Smooth muscle cell of the coronary artery (primary cell): ENCODE results near the gene WDR86. TPM values are rescaled to one million over a fixed set of nuclear protein-coding genes. Genes with fewer than 3 reads are reported as not detected.

ENCODE experiments used
- total RNA-seq: library from RNA; depleted of rRNA; stranded (reverse); fragments of >200 nt; gene quantifications from 2 replicates; pipeline ENCODE4 v1.2.3, GENCODE V29; 2014; ENCODE audit warnings: low replicate concordance

The WDR86 gene
- 0.08 and 1.1 TPM in 2 replicates for total RNA-seq

GRCh38 chr7:151409667-151410404 lies at the start of gene WDR86:
TSS of gene WDR86 (minus strand) at chr7:151410038. CDS start at chr7:151409589, 449 bp downstream.

GRCh38 chr7:151439855-151440798 lies 30.3 kb upstream of the WDR86 start, which contains the start of gene CRYGN:
TSS of gene CRYGN (minus strand) at chr7:151440141. CDS start at chr7:151439917, 224 bp downstream.

GRCh38 chr7:151341357-151342101 lies 68.3 kb downstream of the WDR86 start, which contains the start of gene NUB1:
TSS of gene NUB1 (plus strand) at chr7:151341812. CDS start at chr7:151345350, 3,538 bp downstream.

Other genes starting within 250 kb of the WDR86 start
- not detected in 2 replicates for gene GBX1, start 242.3 kb downstream of the WDR86 start, total RNA-seq
- gene ASB10, start 222.8 kb downstream of the WDR86 start, total RNA-seq: not detected in 2 replicates
- not detected in 2 replicates for gene H2BK1, start 199.6 kb downstream of the WDR86 start, total RNA-seq
- 39.8 and 50.4 TPM in 2 replicates for gene ABCF2, start 182.8 kb downstream of the WDR86 start, total RNA-seq
- 40.2 and 71.5 TPM in 2 replicates for gene CHPF2, start 177.6 kb downstream of the WDR86 start, total RNA-seq
- 20.7 and 55.0 TPM in 2 replicates for gene SMARCD3, start 161.3 kb downstream of the WDR86 start, total RNA-seq
- gene NUB1, start 68.2 kb downstream of the WDR86 start, total RNA-seq: 32.2 and 35.6 TPM in 2 replicates
- not detected in 2 replicates for gene CRYGN, start 30.1 kb upstream of the WDR86 start, total RNA-seq
- 19.5 and 44.0 TPM in 2 replicates for gene RHEB, start 109.9 kb upstream of the WDR86 start, total RNA-seq